ENCODE data around the gene ELF1.
"Not testable (repeated sequence)": the region's sequence is repeated elsewhere in the genome, so short reads cannot be mapped to it uniquely, and the experiment has no call there.

Gene ELF1

DNA sequence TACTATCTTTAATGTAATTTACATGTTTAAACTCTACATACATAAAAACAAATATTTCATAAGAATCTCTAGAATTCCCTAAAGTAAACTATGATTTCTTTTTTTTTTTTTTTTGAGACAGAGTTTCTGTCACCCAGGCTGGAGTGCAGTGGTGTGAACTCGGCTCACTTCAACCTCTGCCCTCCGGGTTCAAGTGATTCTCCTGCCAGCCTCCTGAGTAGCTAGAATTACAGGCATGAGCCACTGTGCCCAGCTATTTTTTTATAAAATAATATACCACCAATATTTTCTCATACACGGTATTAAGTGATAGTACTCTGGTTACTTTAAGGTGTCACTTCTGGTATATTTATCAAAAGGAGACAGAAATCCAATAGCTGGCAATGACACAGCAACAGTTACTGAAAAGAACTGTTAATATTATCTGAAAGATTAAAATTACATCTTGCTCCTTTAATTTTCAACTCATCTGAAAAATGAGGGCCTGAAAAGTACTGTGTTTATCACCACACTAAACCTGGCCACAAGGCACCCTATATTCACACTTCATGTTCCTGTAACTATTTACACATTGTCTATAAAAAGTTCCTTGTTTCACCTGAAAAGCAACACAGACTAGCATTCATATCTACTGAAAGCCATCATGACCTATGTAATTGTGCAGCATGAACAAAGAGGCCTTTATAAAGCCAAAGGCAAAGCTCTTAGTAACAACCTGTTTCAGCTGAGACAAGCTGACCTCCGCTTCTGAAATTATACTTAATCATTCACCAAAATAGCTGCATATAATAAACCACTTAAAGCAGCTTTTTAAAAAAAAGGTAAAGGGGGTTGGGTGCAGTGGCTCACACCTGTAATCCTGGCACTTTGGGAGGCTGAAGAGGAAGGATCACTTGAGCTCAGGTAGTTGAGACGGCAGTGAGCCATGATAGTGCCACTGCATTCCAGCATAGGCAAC lies 123.6 kb downstream of the ELF1 start:
- DNase-seq (ENCODE audit: low read depth in 2 of 2): no peak

DNA sequence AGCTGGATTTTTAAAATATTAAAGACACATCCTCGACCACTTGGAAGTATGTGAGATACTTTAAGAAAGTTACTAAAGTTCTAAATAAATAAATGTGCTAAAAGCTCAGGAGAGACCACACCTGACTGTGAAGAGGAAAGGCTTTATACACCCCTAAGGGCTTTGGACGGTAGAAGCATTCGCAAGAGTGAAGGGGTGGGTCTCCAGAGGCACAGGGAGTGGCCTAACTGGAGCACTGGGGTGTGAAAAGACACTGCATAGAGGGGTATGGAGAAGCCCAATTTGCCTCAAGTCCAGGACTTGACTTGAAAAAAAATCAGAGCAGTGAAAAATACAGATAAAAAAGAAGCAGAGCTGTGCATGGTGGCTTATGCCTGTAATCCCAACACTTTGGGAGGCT lies 125.5 kb downstream of the ELF1 start:
- DNase-seq (ENCODE audit: low read depth in 2 of 2): not testable (repeated sequence)

DNA sequence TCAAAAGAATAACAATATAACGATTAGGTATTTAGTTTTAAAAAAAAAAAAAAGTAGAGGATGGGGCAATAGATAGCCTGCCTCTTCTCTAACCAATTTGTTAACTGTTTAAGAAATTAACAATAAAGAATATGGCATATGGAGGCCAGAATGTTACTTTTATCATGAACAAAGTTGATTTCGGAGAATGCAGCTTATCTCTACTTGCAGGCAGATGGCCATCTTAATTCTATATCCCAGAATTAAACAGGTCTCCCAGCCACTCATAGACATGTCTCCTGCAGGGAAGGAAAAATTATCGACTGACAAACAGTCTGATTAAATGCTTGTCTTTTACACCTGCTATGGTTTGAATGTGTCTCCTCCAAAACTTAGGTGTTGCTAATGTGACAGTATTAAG lies 133.1 kb downstream of the ELF1 start:
- no peak for DNase-seq (ENCODE audit: low read depth in 2 of 2)

DNA sequence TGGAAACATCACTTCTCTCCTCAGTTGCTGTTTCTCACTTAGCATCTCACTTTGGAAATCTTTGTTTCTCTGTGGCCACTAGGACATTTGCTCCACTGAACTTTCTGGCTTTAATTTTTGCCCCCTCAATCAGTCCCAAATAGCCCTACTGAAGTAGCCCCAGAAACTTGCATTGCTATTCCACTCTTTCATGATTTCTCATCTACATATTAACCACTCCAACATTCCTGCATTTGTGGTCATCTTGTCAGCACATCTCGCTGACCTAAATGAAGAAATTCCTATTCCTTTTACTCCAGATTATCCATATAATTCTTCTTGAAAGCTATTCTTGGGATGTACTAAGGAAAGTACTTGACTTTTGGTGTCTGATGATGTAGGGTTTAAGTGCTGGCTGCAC lies 134.9 kb downstream of the ELF1 start:
- DNase-seq (ENCODE audit: low read depth in 2 of 2): not testable (repeated sequence)

Measured in stimulated activated CD8-positive, alpha-beta memory T cell treated with anti-CD3 and anti-CD28 coated beads, Interleukin-15, amount 100 ng/mL, for 48 hours (primary cell).